SK-N-SH (cell line): ENCODE measurements around the gene ZNF407. TPM values are rescaled to one million over a fixed set of nuclear protein-coding genes. Genes with fewer than 3 reads are reported as not detected.

Experiments
- CTCF ChIA-PET: fragments of 300-600, 350-600 bp; formaldehyde crosslinking; extraction: SDS; loops from one replicate; lab custom pipeline; 2021; lab: Yijun Ruan, JAX
- POLR2A ChIA-PET: fragments of 350-600 bp; sonication (Branson Sonifier 250); formaldehyde crosslinking; extraction: SDS; loops from one replicate; lab custom pipeline; 2020; ENCODE audit warnings: antibody characterized with exemption, inconsistent platforms; lab: Yijun Ruan, JAX
- DNase-seq: peaks from one replicate; pipeline ENCODE4 v3.0.0; 2012
- H2AFZ ChIP-seq: fragments of 200-600 bp; sonication (generic); 2 replicates; pipeline ENCODE4 v1.8.1; 2016; ENCODE audit warnings: antibody characterized with exemption, mild to moderate bottlenecking, low read depth
- H3F3A ChIP-seq: fragments of 200-600 bp; sonication (generic); replicated peaks from 2 replicates; pipeline ENCODE3; 2016; ENCODE audit warnings: antibody characterized with exemption, mild to moderate bottlenecking; ENCODE audit not compliant: insufficient read depth
- H3K27ac ChIP-seq, 2 experiments: fragments of 200-500 bp in 1 of 2; fragments of 200-600 bp in 1 of 2; sonication (Bioruptor generic) in 1 of 2; sonication (generic), shearing (Covaris generic) in 1 of 2; 2 replicates each; pipeline versions ENCODE4 v1.5.1 to v1.6.1; 2014 to 2016; ENCODE audit warnings: low read depth in 2 of 2, inconsistent platforms in 1 of 2, low read length in 1 of 2, mild to moderate bottlenecking in 1 of 2, mixed read lengths in 1 of 2
- H3K27me3 ChIP-seq: fragments of 200-600 bp; sonication (generic), shearing (Covaris generic); 2 replicates; pipeline ENCODE4 v1.6.1; 2016; ENCODE audit warnings: mixed run types; ENCODE audit not compliant: insufficient read depth
- H3K36me3 ChIP-seq, 2 experiments: fragments of 200-500 bp in 1 of 2; fragments of 200-600 bp in 1 of 2; sonication (Bioruptor generic) in 1 of 2; sonication (generic) in 1 of 2; replicated peaks in 1 of 2; 2 replicates each; pipeline versions ENCODE3 to v1.5.1; 2014 to 2016; ENCODE audit warnings: low read length in 1 of 2, mild to moderate bottlenecking in 1 of 2; ENCODE audit not compliant: insufficient read depth in 2 of 2, control insufficient read depth in 1 of 2
- H3K4me1 ChIP-seq, 2 experiments: fragments of 200-500 bp in 1 of 2; fragments of 200-600 bp in 1 of 2; sonication (Bioruptor generic) in 1 of 2; sonication (generic), shearing (Covaris generic) in 1 of 2; 2 replicates each; pipeline versions ENCODE4 v1.5.1 to v1.6.1; 2014 to 2016; ENCODE audit warnings: low read depth in 1 of 2, low read length in 1 of 2, mixed run types in 1 of 2; ENCODE audit not compliant: insufficient read depth in 2 of 2, control insufficient read depth in 1 of 2
- H3K4me2 ChIP-seq: fragments of 200-600 bp; sonication (generic), shearing (Covaris generic); 2 replicates; pipeline ENCODE4 v1.6.1; 2017; ENCODE audit warnings: mixed run types
- H3K4me3 ChIP-seq, 2 experiments: fragments of 200-500 bp in 1 of 2; fragments of 200-600 bp in 1 of 2; sonication (Bioruptor generic) in 1 of 2; sonication (generic), shearing (Covaris generic) in 1 of 2; 2 replicates each; pipeline versions ENCODE4 v1.5.1 to v1.8.1; 2014 to 2016; ENCODE audit warnings: low read depth in 2 of 2, inconsistent platforms in 1 of 2, low read length in 1 of 2, mild to moderate bottlenecking in 1 of 2, mixed read lengths in 1 of 2, moderate library complexity in 1 of 2
- H3K79me2 ChIP-seq: fragments of 200-600 bp; sonication (generic); 2 replicates; pipeline ENCODE4 v1.8.1; 2017; ENCODE audit warnings: mild to moderate bottlenecking; ENCODE audit not compliant: insufficient read depth
- H3K9ac ChIP-seq: fragments of 200-600 bp; sonication (generic); 2 replicates; pipeline ENCODE4 v1.6.1; 2017; ENCODE audit warnings: mixed run types
- H3K9me2 ChIP-seq: fragments of 200-600 bp; sonication (generic); 2 replicates; pipeline ENCODE4 v1.6.1; 2017; ENCODE audit warnings: mixed run types
- H3K9me3 ChIP-seq: fragments of 200-600 bp; sonication (generic); 2 replicates; pipeline ENCODE4 v1.6.1; 2017; ENCODE audit warnings: mixed run types, mild to moderate bottlenecking, moderate library complexity
- H4K20me1 ChIP-seq: fragments of 200-600 bp; sonication (generic); 2 replicates; pipeline ENCODE4 v1.6.1; 2017; ENCODE audit warnings: mild to moderate bottlenecking, mixed run types; ENCODE audit not compliant: insufficient read depth
- EZH2phosphoT487 ChIP-seq: fragments of 200-600 bp; sonication (generic); IDR thresholded peaks from 2 replicates; pipeline ENCODE4 v1.6.1; 2017; ENCODE audit warnings: low read depth, mixed run types, mild to moderate bottlenecking, antibody characterized with exemption, moderate library complexity, borderline replicate concordance
- FOXJ3 ChIP-seq: sonication (generic); formaldehyde crosslinking; IDR thresholded peaks from 2 replicates; pipeline ENCODE4 v1.5.1; 2020; ENCODE audit warnings: mild to moderate bottlenecking, missing genetic modification reagents
- GABPA ChIP-seq: IDR thresholded peaks from 2 replicates; pipeline ENCODE4 v1.4.0; 2012; ENCODE audit warnings: low read depth, mild to moderate bottlenecking
- JUND ChIP-seq: IDR thresholded peaks from 2 replicates; pipeline ENCODE4 v1.4.0; 2012
- NFIC ChIP-seq: IDR thresholded peaks from 2 replicates; pipeline ENCODE4 v1.4.0; 2012; ENCODE audit warnings: borderline replicate concordance
- NRF1 ChIP-seq: IDR thresholded peaks from 2 replicates; pipeline ENCODE4 v1.6.1; 2012; ENCODE audit warnings: low read depth, mild to moderate bottlenecking, low read length
- RAD21 ChIP-seq: IDR thresholded peaks from 2 replicates; pipeline ENCODE4 v1.6.1; 2012; ENCODE audit warnings: mild to moderate bottlenecking, low read length
- RCOR1 ChIP-seq: fragments of 150-350 bp; IDR thresholded peaks from 2 replicates; pipeline ENCODE4 v1.6.1; 2017; ENCODE audit warnings: antibody characterized with exemption, low read length
- SIN3A ChIP-seq: IDR thresholded peaks from 2 replicates; pipeline ENCODE4 v1.6.1; 2012; ENCODE audit warnings: low read depth, mild to moderate bottlenecking, low read length, moderate library complexity, borderline replicate concordance
- TAF1 ChIP-seq: IDR thresholded peaks from 2 replicates; pipeline ENCODE4 v1.6.1; 2012; ENCODE audit warnings: low read depth, mild to moderate bottlenecking, low read length, moderate library complexity, borderline replicate concordance
- TCF12 ChIP-seq: IDR thresholded peaks from 2 replicates; pipeline ENCODE4 v1.4.0; 2012
- YY1 ChIP-seq: IDR thresholded peaks from 2 replicates; pipeline ENCODE4 v1.4.0; 2012; ENCODE audit warnings: low read depth, mild to moderate bottlenecking
- WGBS: methylation state at CpG from one replicate; pipeline ENCODE4 v1.1.6; 2017; ENCODE audit warnings: low lambda C conversion rate; 5-methylcytosine and 5-hydroxymethylcytosine counted together
- polyA plus RNA-seq, 3 experiments: library from polyadenylated mRNA; depleted of rRNA; stranded (reverse); fragments of >200 nt; gene quantifications; 2 replicates each; pipeline ENCODE4 v1.2.3, GENCODE V29; 2012
- TF ChIP-seq, protein P1 (sequence below): fragments of 150-350 bp; IDR thresholded peaks from 2 replicates; pipeline ENCODE4 v1.6.1; 2016; ENCODE audit warnings: mild to moderate bottlenecking, low read depth, low read length
- TF ChIP-seq, protein P2 (sequence below): fragments of 150-350 bp; IDR thresholded peaks from 2 replicates; pipeline ENCODE4 v1.6.1; 2017; ENCODE audit warnings: antibody characterized with exemption, low read length, low read depth, borderline replicate concordance
- TF ChIP-seq, protein P3 (sequence below): IDR thresholded peaks from 2 replicates; pipeline ENCODE4 v1.6.1; 2012; ENCODE audit warnings: mild to moderate bottlenecking, low read depth, low read length, moderate library complexity

The ZNF407 gene
- polyA plus RNA-seq, 1 of the 3 experiments (the other 2 are of a cell fraction) = 2.6 TPM

DNA sequence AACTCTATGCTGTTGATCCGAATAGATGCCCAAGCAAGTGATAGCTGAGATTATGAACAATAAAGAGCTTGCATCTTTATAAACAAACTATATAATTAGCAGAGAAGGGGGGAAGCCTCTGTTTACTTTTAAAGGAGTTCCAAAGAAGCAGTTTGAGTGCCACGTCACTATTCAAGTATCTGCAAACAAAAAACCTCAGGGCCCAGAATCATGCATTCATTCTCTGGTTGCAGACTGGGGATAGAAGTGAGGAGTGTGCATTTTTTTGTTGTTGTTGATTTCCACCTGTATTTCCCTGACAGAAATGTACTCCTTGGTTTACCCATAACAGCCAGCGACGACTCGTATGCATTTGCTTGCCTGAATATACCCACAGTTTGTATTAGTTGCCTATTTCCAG lies 347.0 kb downstream of the ZNF407 start:
- POLR2A ChIA-PET = no interaction called here
- H3K4me1 ChIP-seq = peaks cover 3% of the 10 kb centered on the region in 2 experiments; a peak in 3 of 4 replicates
- no peak overlapping the region for H2AFZ ChIP-seq
- H3F3A ChIP-seq = peaks cover 4% of the 10 kb centered on the region
- no peaks in the 10 kb centered on the region for H3K9me3 ChIP-seq
- no peaks in the 10 kb centered on the region for H3K27me3 ChIP-seq
- TF ChIP-seq TCF12 = no peak
- no peak for TF ChIP-seq TAF1
- TF ChIP-seq EZH2phosphoT487 = no peak
- TF ChIP-seq RAD21 = no peak
- no peak for TF ChIP-seq GABPA
- TF ChIP-seq SIN3A = no peak
- TF ChIP-seq RCOR1 = no peak
- TF ChIP-seq, protein P1, sequence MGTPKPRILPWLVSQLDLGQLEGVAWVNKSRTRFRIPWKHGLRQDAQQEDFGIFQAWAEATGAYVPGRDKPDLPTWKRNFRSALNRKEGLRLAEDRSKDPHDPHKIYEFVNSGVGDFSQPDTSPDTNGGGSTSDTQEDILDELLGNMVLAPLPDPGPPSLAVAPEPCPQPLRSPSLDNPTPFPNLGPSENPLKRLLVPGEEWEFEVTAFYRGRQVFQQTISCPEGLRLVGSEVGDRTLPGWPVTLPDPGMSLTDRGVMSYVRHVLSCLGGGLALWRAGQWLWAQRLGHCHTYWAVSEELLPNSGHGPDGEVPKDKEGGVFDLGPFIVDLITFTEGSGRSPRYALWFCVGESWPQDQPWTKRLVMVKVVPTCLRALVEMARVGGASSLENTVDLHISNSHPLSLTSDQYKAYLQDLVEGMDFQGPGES = no peak
- TF ChIP-seq NRF1 = no peak
- no peak for TF ChIP-seq YY1
- no peak for TF ChIP-seq FOXJ3 (CRISPR knock-in tag)
- no peak for DNase-seq
- no peaks in the 10 kb centered on the region for H3K9me2 ChIP-seq
- CTCF ChIA-PET = no interaction called here
- H3K36me3 ChIP-seq = no peaks in the 10 kb centered on the region
- no peak overlapping the region for H3K4me3 ChIP-seq
- no peak overlapping the region for H3K4me2 ChIP-seq
- 91% methylated on average over 5 of the region's 5 CpGs for WGBS
- H3K9ac ChIP-seq = no peak overlapping the region
- H3K27ac ChIP-seq = no peak overlapping the region
- H4K20me1 ChIP-seq = no peaks in the 10 kb centered on the region
- no peaks in the 10 kb centered on the region for H3K79me2 ChIP-seq

DNA sequence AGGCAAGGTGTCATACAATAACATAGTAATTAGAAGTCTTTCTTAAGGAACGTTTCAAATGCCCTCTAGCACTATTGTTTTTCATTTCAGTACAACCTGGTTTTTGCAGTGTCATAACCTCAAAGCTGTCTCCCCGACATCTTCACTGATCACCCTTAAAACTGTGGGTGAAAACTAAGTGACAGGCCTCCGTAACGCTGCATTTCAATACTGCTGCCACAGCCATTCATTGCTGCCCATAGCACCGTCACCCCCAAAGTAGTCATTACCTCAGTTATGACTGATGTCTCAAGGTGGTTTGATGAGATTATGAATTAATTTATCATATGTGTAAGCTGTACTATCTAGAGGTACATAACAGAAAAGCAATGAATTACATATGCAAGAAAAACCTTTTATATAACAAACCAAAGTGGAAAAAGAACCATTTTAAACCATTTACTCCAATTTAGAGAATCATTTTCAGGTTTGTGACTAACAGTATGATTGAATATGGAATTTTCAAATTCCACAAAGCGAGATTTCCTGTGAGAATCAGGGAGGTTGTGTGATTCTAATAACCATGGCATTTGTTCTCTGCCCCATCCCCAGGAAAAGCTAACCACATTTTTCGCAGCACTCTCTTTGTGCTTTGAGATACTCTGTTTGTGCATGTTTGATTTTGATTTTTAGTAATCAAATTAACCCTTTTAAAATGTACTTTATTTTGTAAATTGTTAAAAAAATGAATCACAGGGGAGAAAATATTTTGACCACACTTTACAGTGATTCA lies 348.3 kb downstream of the ZNF407 start:
- Histone ChIP-seq H3K79me2 (no peaks in the 10 kb centered on the region), H3K9me3 (no peaks in the 10 kb centered on the region), H3K27ac (peak overlapping the region in 1 of 2 experiments; percentile 29; a peak in 2 of 4 replicates), H3K9ac (no peak overlapping the region), H3K27me3 (no peaks in the 10 kb centered on the region), H3K9me2 (no peaks in the 10 kb centered on the region), H3F3A (peaks cover 5% of the 10 kb centered on the region), H4K20me1 (no peaks in the 10 kb centered on the region), H3K4me2 (no peak overlapping the region), H3K4me1 (peaks cover 3 to 6% of the 10 kb centered on the region in 2 experiments; a peak in 3 of 4 replicates), H2AFZ (no peak overlapping the region), H3K36me3 (no peaks in the 10 kb centered on the region), H3K4me3 (no peak overlapping the region)
- DNase-seq = no peak
- ChIA-PET CTCF (no interaction called here), POLR2A (no interaction called here)
- TF ChIP-seq NFIC (no peak), JUND (no peak), GABPA (no peak)
- TF ChIP-seq, protein P2, sequence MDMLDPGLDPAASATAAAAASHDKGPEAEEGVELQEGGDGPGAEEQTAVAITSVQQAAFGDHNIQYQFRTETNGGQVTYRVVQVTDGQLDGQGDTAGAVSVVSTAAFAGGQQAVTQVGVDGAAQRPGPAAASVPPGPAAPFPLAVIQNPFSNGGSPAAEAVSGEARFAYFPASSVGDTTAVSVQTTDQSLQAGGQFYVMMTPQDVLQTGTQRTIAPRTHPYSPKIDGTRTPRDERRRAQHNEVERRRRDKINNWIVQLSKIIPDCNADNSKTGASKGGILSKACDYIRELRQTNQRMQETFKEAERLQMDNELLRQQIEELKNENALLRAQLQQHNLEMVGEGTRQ = no peak
- TF ChIP-seq, protein P3, sequence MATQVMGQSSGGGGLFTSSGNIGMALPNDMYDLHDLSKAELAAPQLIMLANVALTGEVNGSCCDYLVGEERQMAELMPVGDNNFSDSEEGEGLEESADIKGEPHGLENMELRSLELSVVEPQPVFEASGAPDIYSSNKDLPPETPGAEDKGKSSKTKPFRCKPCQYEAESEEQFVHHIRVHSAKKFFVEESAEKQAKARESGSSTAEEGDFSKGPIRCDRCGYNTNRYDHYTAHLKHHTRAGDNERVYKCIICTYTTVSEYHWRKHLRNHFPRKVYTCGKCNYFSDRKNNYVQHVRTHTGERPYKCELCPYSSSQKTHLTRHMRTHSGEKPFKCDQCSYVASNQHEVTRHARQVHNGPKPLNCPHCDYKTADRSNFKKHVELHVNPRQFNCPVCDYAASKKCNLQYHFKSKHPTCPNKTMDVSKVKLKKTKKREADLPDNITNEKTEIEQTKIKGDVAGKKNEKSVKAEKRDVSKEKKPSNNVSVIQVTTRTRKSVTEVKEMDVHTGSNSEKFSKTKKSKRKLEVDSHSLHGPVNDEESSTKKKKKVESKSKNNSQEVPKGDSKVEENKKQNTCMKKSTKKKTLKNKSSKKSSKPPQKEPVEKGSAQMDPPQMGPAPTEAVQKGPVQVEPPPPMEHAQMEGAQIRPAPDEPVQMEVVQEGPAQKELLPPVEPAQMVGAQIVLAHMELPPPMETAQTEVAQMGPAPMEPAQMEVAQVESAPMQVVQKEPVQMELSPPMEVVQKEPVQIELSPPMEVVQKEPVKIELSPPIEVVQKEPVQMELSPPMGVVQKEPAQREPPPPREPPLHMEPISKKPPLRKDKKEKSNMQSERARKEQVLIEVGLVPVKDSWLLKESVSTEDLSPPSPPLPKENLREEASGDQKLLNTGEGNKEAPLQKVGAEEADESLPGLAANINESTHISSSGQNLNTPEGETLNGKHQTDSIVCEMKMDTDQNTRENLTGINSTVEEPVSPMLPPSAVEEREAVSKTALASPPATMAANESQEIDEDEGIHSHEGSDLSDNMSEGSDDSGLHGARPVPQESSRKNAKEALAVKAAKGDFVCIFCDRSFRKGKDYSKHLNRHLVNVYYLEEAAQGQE = no peak
- WGBS = 90% methylated on average over 7 of the region's 7 CpGs
